HG03095 (cell line): Measurements from ENCODE around the gene HEATR5B.
"Not testable (repeated sequence)": the region's sequence is repeated elsewhere in the genome, so short reads cannot be mapped to it uniquely, and the experiment has no call there.

Experiments used
- ATAC-seq: cut with Tn5 transposase; IDR thresholded peaks from one replicate; pipeline ENCODE4 v1.9.1; 2021; ENCODE audit warnings: moderate library complexity; ENCODE audit not compliant: unreplicated experiment

The HEATR5B gene

DNA sequence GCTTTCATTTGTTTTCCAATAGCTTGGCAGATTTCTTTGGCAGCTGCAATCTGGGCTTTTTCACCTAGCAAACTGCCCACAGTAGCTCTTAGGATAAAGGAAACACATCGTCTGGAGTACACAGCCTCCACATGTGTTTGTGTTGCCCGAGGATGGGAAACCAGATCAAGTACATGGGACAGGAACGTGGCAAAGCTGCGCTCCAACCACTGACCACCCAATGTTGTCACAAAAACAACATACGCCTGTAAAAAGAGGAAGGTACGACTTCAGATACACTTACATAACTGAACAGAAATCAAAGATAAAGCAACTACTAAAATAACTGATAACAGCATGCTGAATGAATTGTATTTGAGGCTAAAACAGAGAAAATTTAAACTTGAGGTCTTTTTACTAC is 15.5 kb downstream of the HEATR5B start:
- ATAC-seq, result no peak

DNA sequence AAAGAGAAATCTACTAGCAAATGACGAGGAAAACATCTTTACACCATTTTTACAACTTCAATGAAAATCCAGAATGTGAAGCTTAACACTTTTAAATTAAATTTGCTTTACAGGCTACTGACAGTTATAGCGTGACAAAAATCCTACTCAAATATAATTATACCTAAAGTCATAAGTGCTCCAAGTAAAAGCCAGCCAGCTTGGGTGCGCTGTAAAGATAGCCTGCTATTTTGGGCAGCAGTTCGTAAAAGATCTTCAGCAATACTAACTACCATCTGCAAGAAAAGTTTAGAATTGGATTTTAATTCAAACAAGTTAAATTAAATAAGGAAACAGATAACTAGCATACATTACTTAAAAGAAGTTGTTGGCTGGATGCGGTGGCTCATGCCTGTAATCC is 22.4 kb downstream of the HEATR5B start:
- ATAC-seq, result no peak

DNA sequence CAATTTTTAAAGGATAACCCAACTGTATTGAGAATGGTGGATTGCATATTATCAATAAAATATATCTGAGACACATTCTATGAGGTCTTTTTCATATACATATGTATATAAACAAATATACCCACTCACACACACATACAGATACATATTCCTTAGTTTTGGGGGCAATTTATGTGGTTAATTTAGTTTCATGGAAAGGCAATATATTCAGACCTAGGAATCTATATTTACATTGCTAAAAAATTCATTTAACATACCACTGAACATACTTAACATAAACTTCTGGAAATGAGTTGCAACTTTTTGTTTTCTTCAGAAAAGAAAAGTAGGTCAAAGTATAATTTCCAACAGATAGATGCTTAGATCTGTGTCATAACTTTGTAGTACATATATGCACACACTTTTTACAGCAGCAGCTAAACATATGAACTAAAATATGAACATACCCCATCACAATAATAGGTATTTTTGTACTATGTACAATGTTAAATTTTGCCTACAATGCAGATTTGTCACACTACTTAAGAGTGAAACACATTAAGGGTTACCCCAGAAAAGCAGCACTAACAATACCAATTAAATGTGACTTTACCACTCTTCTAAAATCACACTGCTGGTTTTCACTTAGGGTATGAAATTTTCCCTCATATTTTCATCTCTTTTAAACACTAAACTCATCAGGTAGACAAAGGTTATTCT is 23.0 kb downstream of the HEATR5B start:
- no peak for ATAC-seq

DNA sequence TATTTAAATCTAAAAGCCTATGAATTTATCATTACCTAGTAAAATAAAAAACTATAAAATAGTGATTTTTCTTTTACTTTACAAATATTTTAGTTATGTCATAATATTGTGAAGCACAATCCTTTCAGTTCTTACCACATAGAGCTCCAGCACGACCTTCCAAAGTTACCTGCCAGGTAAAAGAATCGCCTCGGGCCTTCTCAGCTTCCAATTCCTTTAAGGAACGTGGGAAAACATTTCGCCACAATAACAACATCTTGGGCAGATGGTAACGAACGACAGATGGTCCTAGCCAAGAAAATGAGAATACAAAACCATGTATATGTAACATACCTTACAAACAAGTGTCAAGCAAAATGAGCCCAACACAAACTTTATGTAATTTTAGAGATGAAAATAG is 23.7 kb downstream of the HEATR5B start:
- no peak for ATAC-seq

DNA sequence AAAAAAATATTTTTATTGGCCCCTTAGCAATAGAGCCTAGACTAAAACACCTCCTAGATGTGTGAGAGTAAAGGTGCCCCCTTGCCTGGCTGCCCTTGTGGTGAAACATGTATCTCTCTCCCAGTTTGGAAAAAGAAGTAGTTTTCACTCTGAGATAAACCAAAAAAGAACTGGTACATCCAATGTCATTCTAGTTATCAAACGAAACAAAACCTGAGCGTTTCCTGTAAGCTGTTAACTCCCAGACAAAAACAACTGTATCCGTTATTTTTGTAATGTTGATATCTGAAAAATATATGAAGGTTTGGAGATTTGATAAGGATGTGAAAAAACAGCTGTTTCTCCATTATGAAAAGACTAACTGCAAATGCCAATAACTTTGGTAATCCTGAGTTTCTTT is 24.3 kb downstream of the HEATR5B start:
- no peak for ATAC-seq

DNA sequence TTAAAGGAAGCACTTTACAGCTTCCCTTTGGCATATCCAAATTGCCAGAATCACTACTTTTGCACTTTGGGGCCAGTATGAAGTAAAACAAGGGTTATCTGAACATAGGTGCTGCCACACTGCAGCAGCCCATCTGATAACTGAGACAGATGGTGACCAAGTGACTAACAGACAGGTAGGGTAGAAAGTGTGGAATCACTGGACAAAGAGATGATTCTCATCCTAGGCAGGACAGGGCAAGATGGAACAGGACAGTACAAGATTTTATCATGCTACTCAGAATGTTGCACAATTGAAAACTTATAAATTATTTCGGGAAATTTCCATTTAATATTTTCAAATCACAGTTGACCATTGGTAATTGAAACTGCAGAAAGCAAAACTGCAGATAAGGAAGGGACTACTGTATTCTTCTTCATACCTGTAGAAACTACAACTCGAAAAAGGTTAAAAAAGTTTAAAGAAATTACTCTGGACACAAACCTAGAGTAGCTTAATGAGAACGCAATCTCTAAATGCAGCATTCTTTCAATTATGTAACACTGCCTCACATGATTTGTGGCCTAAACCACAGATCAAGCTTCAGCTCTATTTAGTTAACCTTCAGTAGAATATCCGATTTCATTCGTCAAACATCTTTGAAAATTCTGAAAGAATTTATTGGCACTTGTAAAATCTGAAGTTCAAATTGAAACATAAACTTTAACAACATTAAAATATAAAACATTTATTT is 31.4 kb downstream of the HEATR5B start:
- ATAC-seq, result no peak

DNA sequence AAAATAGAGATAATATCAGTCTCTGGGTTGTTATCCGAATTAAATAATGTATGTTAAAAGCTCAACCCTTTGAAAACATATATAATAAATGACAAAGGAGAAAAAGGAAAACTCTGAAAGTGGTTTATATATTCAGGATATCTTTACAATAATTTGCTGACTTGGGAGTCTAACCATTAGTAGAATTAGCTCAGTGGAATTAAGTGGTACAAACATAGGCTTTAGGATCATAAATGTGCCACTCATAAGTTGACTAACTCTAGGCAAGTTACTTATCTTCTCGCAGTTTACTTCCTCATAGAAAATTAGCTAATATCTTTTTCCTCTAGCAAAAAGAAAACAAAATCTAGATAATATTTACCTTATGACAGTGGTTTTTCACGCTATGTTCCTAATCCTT is 44.6 kb downstream of the HEATR5B start:
- no peak for ATAC-seq

DNA sequence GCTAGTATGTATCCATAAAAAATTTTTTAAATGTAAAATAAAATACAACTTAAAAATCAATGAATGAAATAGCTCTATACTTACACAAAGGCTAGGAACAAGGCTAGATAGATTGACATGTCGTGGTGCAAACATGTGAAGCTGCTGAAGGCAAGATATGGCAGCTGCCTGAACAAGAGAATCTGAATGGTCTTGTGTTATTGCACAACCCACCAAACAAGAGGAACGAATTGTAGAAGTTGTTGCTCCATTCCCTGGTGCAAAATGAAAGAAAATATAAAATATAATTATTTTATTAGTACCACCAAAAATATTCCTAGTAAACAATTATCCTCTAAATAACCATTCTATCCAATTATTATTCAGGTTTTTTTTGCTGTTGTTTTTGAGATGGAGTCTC is 46.4 kb downstream of the HEATR5B start:
- no peak for ATAC-seq

DNA sequence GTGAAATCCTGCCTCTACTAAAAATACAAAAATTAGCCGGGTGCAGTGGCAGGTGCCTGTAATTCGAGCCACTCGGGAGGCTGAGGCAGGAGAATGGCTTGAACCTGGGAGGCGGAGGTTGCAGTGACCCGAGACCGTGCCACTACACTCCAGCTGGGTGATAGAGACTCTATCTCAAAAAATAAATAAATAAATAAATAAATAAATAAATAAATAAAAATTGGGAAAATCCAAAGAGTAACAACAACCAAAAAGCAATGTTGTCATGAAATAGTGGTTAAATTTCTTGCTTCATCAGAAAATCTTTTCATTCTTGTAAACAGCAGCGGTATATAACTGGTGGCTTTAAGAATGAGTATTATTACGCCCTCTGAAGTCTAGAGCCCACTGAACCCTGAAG is 54.4 kb downstream of the HEATR5B start:
- ATAC-seq, result no peak

DNA sequence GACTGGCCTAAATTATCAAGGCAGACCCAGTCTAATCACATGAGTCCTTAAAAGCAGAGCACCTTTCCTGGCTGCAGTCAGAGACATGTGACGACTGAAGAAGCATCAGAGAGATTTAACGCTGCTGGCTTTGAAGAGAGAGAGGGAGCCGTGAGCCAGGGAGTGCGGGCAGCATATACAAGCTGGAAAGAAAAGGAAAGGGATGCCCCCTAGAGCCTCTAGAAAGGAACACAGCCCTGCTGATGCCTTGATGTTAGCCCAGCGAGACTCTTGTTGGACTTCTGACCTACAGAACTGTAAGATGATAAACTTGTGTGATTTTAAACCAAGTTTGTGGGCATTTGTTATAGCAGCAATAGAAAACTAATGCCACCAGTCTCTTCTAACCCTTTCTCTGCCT is 58.1 kb downstream of the HEATR5B start:
- ATAC-seq, result no peak

DNA sequence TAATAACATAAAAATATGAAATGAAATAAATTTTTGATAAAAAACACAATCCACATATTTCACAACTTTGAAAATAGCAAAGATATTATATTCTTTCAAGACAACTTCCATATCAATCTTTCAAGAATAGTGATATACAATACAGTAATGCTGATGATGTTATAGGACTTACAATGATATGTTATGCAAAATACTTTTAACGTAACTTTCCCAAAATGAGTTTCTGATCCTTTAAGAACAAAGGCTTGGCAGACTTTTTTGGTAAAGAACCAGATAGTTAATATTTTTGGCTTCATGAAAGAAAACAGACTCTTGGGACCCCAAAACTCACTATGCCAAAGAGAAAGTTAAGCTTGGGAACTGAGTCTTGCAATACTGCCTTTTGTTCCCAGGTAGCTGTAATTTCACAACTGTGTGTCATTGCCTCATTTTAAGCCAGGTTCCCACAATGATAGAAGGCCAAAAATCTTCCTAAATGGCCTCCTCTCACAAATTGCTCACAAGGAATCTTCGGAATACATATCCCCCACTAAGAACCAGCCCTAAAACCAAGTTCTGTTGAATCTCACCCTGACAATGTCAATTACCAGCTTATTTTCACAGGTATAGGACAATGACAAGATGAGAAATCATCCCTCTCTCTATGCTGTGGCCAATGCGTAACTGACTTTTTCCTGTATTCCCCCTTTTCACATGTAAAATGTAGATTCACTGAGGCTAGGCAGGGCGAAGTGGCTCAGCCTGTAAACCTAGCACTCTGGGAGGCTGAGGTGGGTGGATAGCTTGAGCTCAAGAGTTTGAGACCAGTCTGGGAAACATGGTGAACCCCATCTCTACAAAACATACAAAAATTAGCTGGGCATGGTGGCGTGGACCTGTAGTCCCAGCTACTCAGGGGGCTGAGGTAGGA is 63.0 kb downstream of the HEATR5B start:
- no peak for ATAC-seq

DNA sequence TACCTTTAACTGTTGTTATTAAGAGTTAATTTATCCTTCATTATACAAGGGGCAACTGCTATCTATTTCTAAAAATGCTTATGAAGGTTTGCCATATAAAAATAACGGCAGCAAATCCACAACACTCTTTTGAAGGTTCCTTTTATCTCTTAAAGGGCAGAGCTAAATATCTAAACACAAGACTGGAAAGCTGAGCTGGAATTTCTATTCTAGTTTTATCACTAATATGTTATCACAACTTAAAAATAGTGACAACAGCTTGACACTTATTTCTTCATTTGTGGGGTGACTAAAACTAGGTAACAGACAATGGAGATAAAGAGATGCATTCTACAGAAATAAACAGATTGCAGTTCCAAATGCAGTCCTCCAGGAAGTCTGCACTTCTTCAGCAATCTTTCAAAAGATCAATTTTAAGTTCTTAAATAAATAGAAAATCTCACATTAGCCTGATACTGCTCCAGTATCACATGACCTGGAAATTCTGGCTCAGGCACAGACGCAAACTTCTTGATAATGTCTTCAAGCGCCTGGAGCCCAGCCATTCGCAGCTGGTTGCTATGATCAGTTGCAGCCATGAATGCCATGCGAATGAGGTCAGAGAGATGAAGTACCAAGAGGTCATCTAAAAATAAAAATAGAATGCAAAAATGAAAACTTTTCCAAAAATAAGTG is 63.8 kb downstream of the HEATR5B start:
- ATAC-seq, result no peak

DNA sequence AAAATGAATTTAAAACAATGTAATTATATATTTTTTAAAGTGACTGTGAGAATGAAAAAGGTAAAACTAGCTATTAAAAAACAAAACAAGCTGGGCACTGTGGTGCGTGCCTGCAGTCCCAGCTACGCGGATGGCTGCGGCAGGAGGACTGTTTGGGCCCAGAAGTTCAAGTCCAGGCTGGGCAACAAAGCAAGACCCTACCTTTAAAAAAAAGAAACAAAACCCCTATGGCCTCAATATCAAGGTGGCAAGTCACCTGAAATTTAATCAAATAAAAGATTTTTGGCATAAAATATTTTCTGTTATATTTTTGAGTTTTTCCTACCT is 70.9 kb downstream of the HEATR5B start:
- no peak for ATAC-seq

DNA sequence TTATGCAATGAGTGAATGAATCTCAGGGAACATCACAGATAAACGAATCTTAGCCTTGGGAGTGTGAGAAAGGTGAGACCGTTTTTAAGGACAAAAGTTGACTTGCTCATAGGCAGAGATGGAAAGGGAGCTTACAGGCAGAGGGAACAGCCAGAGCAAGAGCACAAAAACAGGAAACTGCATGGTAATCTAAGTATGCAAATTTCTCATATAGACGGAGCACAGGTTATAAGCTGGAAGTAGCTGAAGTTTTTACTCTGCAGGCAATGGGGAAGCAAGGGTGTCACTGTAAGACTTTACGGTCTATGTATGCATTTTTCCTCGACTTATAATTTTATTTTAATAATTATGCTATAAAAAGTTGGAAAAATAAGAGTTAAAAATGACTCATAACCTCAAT is 73.0 kb downstream of the HEATR5B start:
- ATAC-seq, result peak; percentile 52

DNA sequence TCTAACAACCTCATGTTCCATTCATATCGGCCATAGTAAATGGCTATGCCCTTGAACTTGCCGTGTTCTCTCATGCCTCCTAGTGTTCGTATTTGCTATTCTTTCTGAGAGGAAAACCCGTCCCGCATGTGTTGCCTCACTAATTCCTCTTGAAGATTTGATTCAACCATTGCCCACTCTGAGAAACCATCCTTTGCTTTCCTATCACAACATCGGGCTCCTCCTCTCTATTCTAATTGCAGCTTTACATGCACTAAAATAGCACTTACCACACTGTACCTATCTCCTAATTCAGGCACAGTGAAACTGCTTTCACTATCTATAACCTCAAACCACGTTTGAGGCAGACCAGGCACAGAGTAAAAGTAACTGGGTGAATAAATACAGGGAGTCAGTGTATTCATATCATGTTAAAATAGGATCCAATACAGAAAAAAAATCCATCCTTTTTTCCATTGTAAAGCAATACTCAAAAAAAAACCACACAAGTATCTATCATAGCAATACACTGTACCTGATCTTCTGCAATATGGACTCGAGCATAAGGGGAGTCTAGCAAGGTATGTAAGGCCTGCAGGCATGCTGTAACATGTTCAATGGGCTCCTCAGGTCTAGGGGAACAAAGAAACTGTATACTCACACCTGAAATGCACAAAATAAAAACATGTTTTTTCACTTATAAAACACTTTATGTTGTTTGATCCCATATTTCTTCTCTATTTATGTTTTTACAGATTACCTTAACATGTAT is 78.9 kb downstream of the HEATR5B start:
- peak; percentile 99 for ATAC-seq

DNA sequence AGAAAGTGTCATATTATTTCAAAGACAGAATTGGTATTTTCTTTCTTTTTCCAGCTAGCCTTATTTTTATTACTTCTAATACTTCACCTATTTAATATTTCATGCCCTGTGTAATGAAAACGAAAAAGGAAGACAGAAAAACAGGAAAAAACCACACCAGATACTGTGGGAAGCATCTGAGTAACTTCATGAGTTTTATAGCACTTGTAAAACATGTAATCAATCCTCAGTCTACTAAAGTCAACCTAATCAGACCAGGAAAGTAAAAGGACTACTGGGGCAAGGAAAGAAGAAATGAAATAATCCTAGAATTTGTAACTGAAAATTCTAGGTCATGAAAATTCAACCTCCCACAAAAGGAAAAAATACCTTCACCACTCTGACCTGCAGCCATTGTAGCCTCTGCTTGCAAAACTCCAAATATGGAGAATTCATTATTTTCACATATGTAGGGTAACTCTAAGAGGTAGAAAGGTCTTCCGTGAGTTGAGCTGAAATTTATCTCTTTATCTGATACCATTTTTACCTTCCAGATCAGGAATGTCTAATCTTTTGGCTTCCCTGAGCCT is 83.1 kb downstream of the HEATR5B start:
- ATAC-seq, result no peak

DNA sequence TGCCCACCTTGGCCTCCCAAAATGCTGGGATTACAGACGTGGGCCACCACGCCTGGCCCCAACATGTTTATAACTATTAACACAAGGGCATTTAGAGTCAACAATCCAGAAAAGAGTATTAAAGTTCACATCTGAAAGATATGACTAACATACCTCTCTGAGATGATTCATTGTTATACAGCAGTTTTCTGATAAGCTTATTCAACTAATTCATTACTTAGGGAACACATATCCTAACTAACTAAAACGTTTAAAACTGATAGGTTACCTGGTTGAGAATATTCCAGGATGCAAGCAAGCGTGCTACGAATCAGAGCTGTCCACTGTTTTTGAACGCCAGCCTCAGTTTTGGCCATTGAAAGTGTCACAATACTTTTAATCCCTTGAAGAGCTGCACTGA is 83.9 kb downstream of the HEATR5B start:
- no peak for ATAC-seq

DNA sequence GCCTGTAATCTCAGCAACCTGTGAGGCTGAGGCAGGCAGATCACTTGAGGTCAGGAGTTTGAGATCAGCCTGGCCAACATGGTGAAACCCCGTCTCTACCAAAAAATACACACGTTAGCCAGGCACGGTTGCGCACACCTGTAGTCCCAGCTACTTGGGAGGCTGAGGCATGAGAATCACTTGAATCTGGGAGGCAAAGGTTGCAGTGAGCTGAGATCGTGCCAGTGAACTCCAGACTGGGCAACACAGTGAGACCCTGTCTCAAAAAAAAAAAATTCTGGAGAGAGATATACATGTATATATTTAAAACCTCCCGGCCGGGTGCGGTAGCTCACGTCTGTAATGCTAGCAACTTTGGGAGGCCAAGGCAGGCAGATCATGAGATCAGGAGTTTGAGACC is 84.8 kb downstream of the HEATR5B start:
- ATAC-seq, result not testable (repeated sequence)

DNA sequence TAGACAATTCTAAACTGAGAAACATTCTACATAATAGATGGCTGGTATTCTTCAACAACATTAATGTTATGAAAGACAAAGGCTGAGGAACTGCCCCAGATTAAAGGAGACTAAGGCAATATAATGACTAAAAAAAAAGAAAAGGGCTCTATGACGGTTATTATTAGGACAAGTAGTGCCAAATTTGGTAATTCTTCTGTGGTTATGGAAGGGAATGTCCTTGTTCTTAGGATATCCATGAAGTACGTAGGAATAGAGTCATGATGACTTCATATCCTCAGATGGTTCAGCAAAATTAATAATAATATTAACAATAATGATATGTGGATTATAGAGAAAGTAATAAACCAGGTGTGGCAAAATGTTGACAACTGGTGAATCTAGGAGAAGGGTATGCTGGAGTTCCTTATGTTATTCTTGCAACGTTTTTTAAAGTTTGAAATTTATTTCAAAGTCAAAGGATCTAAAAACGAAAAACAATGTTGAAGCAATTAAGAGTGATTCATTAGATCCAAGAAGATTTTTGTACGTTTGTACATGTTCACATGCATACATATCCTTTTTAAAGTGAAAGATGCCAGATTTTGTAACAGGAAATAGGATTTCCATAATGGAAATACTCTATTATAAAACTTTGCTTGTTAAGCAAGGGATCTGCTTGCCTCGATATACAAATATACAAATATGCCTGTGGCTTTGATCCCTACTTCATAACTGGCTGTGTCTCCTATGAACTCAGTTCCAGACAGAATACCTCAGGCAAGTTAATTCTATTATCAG is 90.1 kb downstream of the HEATR5B start:
- no peak for ATAC-seq
